COLO668 (cell line): ENCODE results near the gene PLD6.

Experiments
- DNase-seq: peaks from one replicate; lab custom pipeline; 2025; ENCODE audit not compliant: unreplicated experiment; lab: John Stamatoyannopoulos, UW

The PLD6 gene

DNA sequence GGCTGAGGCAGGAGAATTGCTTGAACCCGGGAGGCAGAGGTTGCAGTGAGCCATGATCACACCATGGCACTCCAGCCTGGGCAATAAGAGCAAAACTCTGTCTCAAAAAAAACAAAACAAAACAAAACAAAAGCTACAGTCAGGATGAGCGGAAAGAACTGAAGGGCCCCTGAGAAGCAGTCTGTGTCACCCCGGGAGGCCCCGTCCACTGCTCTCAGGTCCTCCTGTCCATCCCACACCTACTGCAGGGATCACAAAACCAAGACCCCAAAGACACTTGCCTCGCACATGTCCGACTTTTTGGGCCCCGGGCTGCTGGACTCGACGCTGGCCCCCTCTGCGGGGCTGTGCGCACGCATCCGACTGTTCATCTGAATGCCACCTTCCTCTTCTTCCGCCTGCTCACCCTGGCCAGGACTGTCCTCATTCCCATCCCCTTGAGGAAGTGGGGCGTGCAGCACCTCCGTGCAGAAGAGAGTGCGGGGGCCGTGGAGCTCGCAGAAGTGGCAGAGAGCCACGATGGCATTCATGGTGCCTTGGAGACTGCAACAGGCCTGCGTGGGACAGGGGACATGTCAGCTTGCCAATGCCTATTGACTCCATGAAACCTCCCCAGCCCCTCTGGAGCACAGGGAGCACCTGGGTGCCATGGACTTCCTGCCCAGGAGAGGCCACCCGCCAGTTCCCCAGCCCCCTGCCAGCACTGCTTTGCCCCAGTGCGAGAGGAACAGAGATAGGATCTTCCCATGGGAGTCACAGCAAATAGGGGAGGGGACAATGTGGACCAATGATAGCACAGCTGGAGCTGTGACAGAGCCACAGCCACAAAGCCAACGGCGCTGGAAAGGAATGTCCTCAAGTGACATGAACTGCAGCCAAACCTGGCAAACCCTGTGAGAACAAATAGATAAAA is 21.7 kb upstream of the PLD6 start:
- no peak for DNase-seq

DNA sequence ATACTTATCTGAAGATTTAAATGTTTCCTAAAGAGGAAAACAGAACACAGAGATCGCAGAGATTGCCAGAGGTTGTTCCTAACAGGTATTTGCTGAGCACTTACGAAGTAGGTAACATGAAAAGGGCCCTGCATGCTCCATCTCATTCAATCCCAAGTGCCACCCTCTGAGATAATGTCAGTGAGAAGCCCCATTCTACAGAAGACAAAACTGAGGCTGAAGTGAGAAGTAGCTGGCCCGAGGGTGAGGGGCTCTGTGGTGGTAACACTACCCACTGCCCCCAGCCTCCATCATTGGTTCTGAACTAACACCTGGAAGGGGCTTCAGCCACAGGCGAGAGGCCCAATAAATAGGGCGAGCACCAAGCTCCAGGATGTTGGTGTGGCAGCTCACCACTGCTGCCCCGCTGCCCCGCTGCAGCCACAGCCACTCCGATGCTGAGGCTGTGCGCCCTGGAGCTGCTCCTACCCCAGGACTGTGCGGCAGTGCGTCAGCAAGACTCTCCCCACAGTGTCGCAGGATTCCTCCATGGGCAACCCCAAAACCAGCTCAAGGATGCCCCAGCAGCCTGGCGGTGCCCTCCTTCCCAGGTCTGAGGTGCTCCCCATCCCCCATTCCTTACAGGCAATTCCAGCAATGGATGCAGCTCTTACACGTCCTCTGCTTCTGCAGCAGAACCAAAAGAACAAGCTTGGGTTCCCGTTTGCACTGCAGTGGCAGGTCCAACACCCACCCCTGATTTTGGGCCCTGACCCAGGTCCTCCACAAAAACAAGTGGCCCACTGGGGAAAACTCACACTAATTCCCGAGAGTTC is 20.5 kb upstream of the PLD6 start:
- no peak for DNase-seq

DNA sequence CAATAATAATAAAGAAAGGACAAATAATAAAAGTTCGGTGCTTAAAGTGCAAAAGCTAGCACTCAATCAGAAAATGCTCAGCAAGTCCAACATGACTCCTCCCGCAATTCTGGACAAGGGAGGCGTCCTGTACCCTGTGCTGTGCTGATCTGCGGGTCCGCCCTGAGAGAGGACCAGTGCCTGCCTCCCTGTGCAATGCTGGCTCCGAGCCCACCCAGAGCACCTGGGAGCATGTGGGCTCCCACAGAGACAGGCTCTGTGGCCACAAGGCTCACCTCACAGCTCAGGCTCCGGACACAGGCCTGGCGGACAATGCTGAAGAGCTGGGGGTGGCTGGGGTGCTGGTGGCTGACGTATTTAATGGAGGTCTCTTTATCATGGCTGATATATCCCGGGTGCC is 19.8 kb upstream of the PLD6 start:
- DNase-seq = no peak

DNA sequence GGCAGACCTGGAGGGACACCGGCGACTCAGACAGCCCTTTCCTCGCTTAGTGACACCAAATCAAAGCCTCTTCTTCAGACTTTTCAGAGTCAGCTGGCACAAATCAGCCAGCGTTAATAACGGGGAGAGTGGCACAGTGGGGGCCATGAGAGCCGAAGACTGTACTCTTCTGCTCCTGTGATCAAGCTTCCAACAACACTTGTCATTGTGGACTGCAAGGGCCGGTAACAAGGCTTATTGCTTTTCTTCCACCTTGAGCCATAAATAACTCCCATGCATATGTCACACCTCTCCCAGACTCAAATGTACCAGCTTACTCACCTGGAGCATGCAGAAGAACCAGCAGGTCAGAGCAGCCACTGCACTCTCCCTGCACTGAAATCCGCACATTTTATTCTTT is 18.0 kb upstream of the PLD6 start:
- DNase-seq = no peak

DNA sequence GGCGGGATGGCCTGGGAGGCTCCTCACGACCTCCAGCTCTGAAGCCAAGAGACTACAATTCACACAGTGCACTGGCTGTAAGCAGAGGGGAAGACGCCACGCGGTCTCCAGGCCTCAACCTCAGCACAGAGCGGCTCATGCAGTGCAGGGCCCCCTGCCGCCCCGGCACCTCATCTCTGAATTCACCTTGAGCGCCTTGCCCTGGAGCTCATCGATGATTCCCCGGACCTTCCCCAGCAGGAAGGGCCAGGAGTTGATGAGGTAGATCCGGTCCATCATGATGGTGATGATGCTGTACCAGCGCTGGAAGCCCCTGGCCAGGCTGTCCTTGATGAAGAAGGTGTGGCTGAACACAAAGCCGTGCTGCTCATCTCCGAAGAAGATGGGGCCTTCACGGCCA is 17.6 kb upstream of the PLD6 start:
- no peak for DNase-seq

DNA sequence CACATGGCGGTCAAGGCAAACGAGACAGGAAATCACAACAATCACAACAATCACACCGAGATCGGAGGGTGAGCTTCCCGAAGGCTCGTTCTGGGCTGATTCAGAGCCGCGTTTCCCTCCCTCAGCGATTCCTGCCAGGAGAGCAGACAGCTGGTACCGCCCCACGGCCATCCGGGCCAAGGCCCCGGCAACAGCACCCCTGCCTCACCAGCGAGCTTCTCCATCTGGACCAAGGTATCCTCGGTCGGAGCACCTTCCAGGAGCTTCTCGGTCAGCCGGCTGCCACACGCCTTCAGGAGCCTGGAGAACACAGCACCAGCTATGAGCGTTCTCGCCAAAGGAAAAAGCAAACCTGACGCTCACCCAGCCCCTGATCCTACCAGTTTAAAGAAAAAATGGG is 15.2 kb upstream of the PLD6 start:
- DNase-seq = no peak

DNA sequence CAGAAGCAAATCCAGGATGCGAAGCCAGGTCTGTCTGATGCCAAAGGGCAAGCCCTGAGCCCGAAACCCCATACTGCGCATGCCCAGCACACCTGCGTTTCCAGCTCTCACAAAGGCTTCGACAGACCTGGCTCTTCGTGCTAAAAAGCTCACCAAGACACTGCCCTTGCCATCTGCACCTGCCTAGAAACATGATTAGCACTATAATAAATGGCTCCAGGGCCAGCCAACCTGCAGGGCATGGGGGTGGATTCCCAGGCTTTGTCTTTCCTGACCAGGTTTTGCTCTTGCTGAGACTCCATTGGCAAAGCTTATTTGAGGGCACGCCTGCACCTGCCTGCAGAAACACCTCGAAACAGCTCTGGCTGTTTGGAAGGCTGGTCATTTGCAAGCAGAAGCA is 14.4 kb upstream of the PLD6 start:
- DNase-seq = peak; percentile 10

DNA sequence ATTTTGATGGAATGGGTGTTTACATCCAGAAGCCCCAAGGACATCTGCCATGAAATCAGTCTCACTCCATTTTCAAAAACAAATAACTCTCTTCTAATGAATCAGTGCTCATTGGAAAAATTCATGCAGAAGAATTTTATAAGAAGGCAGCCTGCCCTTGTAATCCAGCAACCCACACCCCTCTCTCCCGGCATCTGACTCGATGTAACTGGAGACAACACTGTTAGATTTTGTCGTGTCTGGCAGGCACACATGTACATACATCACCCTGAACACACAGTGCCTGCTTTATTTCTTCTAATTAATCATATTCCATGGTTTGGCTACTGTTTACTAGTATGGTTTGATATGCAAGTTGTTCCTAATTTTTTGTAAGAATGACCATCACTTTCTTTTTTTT is 11.9 kb upstream of the PLD6 start:
- DNase-seq = no peak

DNA sequence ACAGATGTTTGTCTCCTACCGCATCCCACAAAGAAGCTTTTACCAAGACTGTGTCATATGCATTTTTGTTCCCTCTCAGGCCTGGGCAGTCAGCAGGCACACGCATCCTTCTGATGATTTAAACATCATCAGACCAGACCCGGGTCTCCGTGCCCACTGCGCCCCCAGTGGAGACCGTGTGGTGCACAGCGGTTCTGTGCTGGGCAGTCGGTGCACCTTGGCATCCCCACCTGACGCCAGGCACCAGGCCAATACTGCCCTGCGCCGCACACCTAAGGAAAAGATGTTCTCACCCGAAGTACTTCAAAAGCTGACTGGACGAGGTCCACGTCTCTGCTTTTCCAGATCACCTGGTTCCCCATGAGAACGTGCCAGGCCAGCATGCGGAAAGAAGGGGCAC is 10.6 kb upstream of the PLD6 start:
- DNase-seq = no peak

DNA sequence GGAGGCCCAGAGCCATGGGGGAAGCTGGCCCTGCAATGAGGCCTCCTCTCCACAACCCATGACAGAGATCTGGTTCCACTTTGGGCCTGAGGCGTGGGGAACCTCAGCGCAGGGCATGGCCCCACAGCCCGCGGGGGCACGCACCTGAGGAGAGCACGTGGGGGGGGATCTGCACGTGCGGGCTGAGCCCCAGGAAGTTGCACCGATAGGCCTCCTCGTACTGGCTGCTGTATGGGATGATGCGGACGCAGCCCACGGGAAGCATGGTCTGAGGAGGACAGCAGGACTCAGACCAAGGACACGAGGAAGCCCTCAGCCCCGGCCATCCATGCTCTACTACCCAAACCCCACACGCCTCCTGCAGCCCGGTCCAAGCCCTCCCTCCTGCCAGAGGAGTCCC is 10.1 kb upstream of the PLD6 start:
- DNase-seq = no peak

DNA sequence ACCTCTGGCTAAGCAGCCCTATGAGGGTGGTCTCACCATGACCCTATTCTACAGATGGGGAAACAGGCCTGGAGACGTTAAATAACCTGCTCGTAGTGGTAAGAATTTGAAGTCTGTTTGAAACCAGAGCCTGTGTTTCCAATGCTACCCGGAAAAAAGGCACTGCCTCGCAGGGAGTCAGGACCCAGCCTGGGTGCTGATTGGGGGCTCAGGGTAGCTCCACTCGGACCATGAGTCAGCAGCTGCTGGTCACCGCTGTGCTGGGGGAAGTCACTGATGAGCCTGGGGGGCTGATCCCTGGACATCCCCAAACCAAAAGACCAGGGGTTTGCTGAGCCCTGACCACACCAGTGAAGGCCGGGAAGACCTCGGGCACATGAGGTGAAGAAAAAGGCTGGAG is 9.4 kb upstream of the PLD6 start:
- no peak for DNase-seq

DNA sequence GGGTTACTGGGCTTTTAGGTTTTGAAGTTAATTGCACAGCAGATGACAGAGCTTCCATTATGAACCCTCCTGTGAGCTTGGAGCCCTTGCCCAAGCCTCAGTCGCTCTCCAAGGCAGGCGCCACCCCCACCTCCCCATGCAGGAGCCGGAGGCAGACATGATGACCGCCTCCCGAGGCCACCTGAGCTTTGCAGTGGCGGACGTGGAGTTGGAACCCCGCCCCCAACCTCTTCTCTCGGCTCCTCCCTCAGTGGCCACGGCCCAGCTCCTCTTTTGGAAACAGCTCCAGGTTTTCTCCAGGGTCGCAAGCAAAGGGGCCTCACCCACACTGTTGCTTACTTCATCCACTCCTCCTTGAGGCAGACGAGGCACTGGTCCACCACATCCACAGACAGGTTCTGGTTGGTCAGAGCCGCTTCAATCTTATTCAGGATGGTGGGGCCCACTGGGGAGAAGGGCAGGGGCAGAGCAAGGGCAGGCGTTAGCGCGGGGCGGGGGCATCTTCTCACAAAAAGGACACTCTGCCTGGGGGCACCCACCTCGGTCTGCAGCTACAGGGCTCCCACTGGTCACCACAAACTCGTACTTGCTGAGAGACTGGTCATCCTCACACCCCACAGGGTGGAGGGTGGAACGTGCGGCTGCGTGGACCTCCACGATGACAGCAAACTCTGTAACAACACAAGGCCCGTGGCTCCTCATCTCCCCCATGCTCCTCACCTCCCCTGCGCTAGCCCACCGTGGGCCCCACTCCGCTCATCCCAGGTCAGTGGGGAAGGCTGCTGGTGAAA is 8.7 kb upstream of the PLD6 start:
- DNase-seq = no peak

DNA sequence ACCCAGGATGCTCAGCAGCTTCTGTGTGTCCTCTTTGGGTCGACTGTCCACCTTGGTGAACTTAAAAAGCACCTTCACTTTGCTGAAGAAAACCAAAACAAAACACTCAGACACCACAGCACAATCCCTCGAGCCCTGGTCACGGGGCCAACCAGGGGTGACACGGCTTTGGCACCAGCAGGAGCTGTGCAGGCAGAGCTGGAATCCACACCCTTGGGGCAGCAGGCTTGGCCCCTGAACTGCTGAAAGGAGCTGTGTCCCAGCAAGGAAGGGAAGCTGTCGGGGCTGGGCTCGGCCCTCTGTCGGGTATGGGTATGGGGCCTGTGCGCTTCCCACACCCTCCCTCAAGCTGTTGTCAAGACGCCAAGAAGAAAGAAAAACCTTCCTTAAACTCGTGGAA is 7.6 kb upstream of the PLD6 start:
- DNase-seq = no peak

DNA sequence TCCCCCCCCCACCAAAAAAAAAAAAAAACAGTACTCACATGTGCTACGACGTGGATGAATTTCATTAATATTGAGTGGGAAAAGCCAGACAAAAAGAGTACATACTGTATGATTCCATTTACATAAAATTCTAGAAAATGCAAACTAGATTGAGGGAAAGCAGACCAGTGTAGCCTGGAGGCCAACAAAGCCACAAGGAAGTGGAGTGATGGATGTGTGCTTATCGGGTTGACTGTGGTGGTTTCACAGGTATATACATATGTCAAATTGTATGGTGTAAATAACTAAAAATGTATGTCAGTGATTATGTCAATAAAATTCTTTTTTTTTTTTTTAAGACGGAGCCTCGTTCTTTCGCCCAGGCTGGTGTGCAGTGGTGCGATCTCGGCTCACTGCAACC is 1.9 kb upstream of the PLD6 start:
- DNase-seq = no peak

DNA sequence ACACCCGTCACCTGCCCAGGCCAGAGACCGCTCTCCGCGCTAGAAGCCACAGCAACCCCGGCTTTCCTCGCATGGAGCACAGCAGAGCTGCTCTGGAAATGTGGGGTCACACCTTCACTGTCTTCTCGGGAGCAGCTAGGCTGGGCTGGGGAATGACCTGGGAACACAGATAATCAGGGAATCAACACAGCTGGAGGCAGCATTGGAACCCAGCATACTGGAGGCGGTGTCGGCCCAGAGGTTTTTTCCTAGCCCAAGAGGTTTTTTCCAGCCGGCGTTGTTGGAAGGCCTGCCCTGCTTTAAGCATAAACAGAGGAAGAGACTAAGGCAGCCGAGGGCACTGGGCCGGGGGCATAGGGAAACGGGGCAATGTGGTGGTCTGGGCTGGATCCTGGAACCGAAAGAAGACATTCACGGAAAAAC is 791 bp upstream of the PLD6 start:
- no peak for DNase-seq

DNA sequence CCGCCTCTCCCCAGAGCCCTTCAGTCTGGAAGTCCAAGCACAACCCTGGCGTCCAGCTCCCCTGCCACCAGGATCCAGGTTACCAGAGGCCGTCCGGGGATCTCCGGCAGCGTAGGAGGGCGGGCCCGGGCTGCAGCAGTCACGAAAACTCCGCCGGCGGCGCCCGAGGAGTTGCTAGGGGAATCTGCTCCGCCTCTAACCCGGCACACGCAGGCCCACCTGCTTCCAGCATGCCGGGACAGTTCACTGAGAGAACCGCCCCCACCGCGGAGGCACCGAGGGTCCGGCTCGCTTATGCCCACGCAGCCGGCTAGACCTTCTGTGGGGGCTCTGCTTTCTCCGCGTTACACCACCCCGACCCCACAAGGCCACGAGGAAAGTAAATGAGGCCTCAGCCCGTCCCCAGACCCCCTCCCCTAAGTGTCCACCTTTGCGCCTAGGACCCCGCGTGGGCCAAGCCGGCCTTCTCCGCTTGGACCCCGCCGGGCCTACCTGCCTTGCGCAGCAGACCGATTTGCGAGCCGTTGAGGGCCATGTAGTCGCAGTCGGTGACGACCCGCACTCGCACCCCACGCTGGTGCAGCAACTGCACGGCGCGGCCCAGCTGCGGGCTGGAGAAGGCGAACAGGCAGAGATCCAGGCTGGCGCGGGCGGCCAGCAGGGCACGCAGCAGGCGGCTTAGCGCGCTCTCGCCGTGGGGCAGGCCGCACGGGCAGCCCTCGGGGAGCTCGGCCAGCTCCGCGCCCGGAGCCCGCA is 587 bp downstream of the PLD6 start:
- peak; percentile 60 for DNase-seq

DNA sequence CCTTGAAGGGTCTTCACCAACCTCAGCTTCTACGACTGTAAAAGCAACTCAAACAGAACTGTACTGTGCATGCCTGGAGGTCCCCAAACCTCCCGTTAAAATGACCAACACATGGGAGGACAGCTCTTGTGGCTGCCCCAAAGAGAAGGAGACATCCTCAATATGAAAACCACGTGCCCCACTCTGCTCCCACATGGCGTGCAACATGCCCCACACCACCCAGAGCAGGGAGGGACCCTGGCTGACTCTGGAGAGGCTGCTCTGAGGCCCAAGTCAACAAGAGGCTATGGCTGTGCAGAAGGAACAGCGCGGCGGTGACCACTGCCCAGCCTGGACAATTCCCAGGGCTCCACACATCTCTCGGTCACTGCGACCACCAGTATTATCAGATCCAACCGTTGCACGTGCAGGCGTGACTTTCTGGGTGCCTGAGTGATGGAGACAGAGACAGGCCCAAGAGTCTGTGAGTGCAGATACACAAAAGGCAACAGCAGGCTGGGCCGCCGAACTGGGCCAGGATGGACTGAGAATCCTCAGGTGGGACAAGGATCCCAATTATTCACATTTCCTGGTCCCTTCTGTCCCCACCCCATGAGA is 1.4 kb downstream of the PLD6 start:
- DNase-seq = no peak

DNA sequence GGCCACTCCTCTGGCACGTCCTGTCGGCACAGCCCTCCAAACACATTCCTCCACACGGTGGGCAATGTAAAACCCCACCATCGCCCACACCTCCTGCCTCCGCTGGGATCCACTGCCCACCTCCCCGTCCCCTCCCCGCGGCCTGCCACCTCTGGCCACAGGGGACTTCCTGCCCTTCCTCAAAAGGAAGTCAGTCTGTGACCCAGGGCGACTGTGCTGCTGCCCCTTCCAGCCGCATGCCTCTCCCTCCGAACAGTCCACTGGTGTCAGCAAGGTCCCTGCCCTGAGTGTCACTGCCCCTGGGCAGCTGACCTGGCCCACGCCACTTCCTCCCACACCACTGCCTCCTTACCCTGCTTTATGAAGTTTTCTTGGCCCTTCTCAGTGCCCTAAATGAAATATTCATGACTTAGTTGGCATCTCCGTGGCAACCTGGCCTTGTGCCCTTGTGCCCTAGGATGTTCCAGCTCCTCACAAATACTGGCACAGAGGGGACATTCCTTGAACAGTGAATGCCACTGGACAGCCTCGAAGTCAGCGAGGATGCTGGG is 2.0 kb downstream of the PLD6 start:
- DNase-seq = no peak

DNA sequence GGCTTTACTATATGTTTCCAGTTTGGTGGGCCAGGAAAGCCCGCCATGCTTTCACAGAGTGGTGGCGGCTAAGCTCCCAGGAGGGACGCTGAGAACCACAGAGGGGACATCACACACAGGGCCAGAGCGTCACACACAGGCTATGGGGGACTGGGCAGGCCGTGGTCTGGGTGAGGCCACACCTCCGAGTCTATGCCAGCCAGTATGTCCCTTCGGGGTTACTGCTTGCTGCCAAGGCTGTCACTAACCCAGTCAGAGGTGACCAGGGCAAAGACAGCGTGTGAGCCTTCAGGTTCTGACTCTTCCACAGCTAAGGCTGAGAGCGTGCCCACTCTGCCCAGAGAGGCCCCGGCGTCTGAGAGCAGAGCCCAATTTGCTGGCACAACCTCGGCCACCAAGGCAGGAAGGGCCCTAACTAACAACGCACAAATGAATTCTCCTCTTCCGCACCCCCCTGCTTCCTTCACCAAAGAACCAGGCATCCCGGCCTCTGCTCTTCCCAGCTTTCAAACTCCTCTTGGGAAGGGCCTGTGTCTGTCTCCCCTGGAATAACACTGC is 2.9 kb downstream of the PLD6 start:
- no peak for DNase-seq

DNA sequence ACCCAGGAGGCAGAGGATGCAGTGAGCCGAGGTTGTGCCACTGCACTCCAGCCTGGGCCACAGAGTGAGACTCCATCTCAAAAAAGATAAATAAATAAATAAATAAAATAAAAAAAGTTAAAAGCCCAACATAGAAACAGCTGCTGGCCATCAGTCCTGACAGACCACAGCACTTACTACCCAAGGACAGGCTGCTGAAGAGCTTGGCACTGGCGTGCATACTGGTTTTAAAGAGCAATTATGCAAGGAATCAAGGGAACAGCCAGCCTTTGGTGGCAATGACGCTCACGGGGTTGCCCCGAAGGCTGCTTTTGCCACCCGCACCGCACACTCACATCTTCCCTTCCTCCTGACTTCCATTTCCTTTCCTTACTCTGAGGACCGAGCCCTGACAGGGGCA is 4.2 kb downstream of the PLD6 start:
- DNase-seq = no peak
